ENCODE data around the gene LSP1. TPM values are rescaled to one million over a fixed set of nuclear protein-coding genes. Genes with fewer than 3 reads are reported as not detected.
A peak's percentile ranks its signal among the peaks of the same experiment; 100 is the strongest.
"Not testable (repeated sequence)": the region's sequence is repeated elsewhere in the genome, so short reads cannot be mapped to it uniquely, and the experiment has no call there.

The LSP1 gene, protein sequence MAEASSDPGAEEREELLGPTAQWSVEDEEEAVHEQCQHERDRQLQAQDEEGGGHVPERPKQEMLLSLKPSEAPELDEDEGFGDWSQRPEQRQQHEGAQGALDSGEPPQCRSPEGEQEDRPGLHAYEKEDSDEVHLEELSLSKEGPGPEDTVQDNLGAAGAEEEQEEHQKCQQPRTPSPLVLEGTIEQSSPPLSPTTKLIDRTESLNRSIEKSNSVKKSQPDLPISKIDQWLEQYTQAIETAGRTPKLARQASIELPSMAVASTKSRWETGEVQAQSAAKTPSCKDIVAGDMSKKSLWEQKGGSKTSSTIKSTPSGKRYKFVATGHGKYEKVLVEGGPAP
- polyA plus RNA-seq (2012; ENCODE audit: missing spikeins) = 302 TPM

DNA sequence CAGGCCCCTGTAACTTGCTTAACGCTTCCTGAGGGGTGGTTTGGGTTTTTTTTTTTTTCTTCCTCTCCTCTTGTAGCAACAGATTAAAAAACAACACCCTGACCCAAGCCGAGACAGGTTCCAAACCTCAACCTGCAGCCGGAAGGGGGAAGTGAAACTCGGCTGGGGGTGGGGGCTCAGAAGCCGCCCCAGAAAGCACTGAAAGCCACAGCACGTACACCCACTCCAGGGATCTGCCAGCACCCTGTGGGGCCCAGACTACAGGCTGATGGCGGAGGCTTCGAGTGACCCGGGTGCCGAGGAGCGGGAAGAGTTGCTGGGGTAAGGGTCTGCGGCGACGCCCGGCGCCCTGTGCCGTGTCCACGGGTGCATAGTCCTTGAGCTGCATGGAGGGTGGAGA lies at the start of gene LSP1:
Gene LSP1 (plus strand): TSS at position 208 of the 400 bp plus-strand sequence. CDS start 61 bp downstream, at position 269.
- peak; percentile 97 for DNase-seq (ENCODE audit: insufficient read length)
- peak; percentile 100 for FAIRE-seq
- TF ChIP-seq POLR2A (IDR thresholded peaks at IDR 0.05; ENCODE audit: low read depth, low read length) (peak; percentile 94), POLR2AphosphoS5 (IDR thresholded peaks at IDR 0.05; ENCODE audit: low read depth, low read length) (peak; percentile 85), TAF1 (IDR thresholded peaks at IDR 0.05; ENCODE audit: borderline replicate concordance, low read depth, low read length) (peak; percentile 62; the same call in 1 of the 2 replicates)

DNA sequence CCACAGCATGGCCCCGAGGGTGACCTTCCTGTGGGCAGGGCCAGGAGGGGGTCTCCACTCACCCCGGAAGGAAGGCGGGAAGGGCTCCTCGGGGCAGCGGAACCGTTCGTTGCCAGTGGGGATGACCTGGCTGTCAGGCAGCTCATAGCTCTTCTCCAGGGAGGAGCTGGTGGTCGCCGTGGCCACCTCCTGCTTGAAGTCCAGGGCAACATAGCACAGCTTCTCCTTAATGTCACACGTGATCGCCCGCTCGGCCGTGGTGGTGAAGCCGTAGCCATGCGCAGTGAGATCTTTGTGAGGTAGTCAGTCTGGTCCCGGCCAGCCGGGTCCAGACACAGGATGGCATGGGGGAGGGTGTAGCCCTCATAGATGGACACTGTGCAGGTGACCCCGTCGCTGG lies 49.6 kb upstream of the LSP1 start:
- DNase-seq (ENCODE audit: insufficient read length) = no peak
- TF ChIP-seq POLR2AphosphoS5 (IDR thresholded peaks at IDR 0.05; ENCODE audit: low read depth, low read length) (no peak), POLR2A (IDR thresholded peaks at IDR 0.05; ENCODE audit: low read depth, low read length) (no peak), TAF1 (IDR thresholded peaks at IDR 0.05; ENCODE audit: borderline replicate concordance, low read depth, low read length) (no peak)
- FAIRE-seq = no peak

DNA sequence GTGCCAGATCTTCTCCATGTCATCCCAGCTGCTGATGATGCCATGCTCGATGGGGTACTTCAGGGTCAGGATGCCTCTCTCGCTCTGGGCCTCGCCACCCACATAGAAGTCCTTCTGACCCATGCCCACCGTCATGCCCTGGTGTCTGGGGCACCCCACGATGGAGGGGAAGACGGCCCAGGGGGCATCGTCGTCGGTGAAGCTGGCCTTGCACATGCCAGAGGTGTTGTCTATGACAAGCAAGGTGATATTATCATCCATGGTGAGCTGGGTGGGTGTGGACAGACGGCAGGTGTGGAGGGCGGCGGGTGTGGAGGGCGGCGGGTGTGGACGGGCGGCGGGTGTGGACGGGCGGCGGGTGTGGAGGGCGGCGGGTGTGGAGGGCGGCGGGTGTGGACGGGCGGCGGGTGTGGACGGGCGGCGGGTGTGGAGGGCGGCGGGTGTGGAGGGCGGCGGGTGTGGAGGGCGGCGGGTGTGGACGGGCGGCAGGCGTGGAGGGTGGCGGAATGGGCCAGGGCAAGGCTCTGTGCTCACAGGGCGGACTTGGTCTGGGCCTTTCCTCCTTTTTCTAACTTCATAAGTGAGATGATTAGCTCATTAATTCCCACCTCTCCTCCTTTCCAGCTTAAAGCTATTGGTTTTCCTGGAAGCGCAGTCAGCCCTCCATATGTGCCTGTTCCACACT lies 48.9 kb upstream of the LSP1 start:
- FAIRE-seq; DNase-seq (ENCODE audit: insufficient read length): not testable (repeated sequence)

DNA sequence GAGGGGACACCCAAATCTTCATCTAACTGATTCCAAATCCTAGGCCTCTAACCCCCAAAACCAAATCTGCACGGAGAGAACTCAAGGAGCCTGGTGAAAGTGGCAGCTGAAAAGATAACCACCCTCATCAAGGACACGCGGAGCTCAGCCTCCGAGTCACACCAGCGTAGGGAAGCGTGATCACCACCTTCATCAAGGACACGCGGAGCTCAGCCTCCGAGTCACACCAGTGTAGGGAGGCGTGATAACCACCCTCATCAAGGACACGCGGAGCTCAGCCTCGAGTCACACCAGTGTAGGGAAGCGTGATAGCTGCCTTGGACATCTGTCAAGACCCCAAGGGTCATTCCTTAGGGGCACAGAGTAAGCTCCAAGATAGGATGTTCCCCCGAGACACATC lies 47.4 kb upstream of the LSP1 start:
- TF ChIP-seq POLR2AphosphoS5 (IDR thresholded peaks at IDR 0.05; ENCODE audit: low read depth, low read length) (no peak), TAF1 (IDR thresholded peaks at IDR 0.05; ENCODE audit: borderline replicate concordance, low read depth, low read length) (no peak), POLR2A (IDR thresholded peaks at IDR 0.05; ENCODE audit: low read depth, low read length) (no peak)
- DNase-seq (ENCODE audit: insufficient read length) (no peak), FAIRE-seq (no peak)

DNA sequence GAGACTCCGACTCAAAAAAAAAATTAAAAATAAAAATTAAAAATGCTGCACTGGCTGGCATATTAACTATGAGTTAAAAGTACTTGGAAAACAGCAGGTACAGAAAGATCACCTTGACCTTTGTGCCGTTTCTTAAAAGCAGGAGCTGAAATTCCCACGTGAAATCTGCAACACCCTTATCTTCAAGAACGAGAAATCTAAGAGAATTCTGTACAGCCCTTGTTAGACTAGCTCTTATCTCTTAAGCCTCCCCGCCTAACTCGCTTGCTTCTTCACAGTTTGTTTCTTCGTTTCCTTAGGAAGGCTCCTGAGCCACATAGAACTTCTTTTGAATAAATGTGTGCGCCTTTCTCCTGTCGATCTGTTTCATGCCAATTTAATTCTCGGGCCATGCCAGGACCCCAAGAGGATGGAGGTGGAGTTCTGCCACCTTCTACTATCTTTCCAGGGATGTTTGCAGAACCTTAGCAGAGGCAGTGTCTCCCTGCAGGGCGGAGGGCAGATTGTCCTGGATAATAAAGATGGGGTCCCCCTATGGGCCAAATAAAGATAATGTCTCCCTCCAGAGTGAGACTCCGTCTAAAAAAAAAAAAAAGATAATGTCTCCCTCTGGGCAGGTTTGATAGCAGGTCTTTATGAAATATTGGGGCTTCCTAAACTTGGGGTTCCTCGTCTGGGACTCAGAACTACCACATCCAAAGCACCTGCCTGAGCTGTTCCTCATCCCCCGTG lies 45.5 kb upstream of the LSP1 start:
- no peak for TF ChIP-seq TAF1 (IDR thresholded peaks at IDR 0.05; ENCODE audit: borderline replicate concordance, low read depth, low read length)
- no peak for TF ChIP-seq POLR2AphosphoS5 (IDR thresholded peaks at IDR 0.05; ENCODE audit: low read depth, low read length)
- TF ChIP-seq POLR2A (IDR thresholded peaks at IDR 0.05; ENCODE audit: low read depth, low read length) = no peak
- FAIRE-seq (no peak), DNase-seq (ENCODE audit: insufficient read length) (no peak)

DNA sequence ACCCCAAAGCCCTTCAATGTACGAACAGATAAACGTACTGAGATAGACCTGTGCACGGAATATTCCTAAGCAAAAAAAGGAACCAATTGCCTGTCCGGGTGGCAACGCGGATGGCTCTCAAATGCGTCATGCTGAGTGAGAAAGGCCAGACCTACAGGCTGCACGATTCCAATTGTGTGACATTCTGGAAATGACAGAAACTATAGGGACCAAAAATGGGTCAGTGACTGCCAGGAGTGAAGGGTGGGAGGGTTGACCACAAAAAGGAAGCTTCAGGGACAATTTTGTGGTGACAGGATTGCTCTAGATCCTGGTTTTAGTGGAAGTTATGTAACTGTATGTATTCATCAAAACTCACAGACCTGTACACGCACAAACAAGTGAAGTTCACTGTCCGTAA lies 42.1 kb upstream of the LSP1 start:
- no peak for TF ChIP-seq TAF1 (IDR thresholded peaks at IDR 0.05; ENCODE audit: borderline replicate concordance, low read depth, low read length)
- no peak for TF ChIP-seq POLR2AphosphoS5 (IDR thresholded peaks at IDR 0.05; ENCODE audit: low read depth, low read length)
- TF ChIP-seq POLR2A (IDR thresholded peaks at IDR 0.05; ENCODE audit: low read depth, low read length) = no peak
- DNase-seq (ENCODE audit: insufficient read length) = no peak
- no peak for FAIRE-seq

DNA sequence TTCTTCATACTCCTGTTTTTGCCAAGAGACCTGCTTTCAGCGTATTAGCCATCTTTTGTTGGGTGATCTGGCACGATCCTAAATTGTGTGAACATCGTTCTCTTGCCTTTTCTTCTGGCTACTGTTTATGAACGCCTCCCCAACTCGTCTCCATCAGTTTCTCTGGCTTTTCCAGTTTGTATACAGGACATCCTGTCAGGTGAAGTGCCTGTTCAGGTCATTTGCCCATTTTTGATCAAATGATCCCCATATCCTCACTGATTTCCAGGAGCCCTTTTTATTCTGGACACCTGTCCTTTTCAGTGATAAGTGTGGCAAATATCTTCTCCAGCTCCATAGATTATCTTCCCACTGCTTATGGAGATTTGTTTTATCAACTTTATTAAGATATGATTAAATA lies 40.6 kb upstream of the LSP1 start:
- no peak for FAIRE-seq
- no peak for DNase-seq (ENCODE audit: insufficient read length)
- no peak for TF ChIP-seq TAF1 (IDR thresholded peaks at IDR 0.05; ENCODE audit: borderline replicate concordance, low read depth, low read length)
- TF ChIP-seq POLR2A (IDR thresholded peaks at IDR 0.05; ENCODE audit: low read depth, low read length) = no peak
- no peak for TF ChIP-seq POLR2AphosphoS5 (IDR thresholded peaks at IDR 0.05; ENCODE audit: low read depth, low read length)

DNA sequence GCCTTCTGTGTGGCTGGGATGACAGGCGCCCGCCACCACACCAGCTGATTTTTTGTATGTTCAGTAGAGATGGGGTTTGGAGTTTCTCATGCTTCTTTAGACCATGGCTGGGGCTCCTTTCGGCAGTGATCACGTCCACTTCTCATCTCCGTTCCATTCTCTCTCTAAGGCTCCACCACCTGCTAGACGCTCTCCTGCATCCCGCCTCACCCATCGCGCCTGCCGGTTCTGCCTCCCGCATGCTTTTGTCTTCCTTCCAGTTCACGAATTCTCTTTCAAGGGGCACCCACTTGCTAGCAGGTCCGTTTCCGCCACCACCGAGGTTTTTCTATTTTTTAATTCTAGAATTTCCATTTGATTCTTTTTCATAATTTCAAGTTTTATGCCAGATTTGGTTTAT lies 40.1 kb upstream of the LSP1 start:
- TF ChIP-seq TAF1 (IDR thresholded peaks at IDR 0.05; ENCODE audit: borderline replicate concordance, low read depth, low read length) (no peak), POLR2AphosphoS5 (IDR thresholded peaks at IDR 0.05; ENCODE audit: low read depth, low read length) (no peak), POLR2A (IDR thresholded peaks at IDR 0.05; ENCODE audit: low read depth, low read length) (no peak)
- DNase-seq (ENCODE audit: insufficient read length) (no peak), FAIRE-seq (no peak)

DNA sequence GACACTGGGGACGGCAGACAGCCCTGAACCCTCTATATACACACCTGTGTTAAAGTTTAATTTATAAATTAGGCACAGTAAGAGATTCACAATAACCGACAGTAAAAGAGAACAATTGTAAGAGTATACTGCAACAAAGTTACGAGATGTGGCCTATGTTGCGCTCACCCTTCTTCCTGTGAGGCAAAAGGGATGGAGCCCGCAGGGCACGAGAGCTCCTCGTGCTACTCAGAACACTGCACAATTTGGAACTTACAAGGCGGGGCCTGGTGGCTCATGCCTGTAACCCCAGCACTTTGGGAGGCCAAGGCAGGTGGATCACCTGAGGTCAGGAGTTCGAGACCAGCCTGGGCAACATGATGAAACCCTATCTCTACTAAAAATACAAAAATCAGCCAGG lies 39.5 kb upstream of the LSP1 start:
- FAIRE-seq; DNase-seq (ENCODE audit: insufficient read length): not testable (repeated sequence)

DNA sequence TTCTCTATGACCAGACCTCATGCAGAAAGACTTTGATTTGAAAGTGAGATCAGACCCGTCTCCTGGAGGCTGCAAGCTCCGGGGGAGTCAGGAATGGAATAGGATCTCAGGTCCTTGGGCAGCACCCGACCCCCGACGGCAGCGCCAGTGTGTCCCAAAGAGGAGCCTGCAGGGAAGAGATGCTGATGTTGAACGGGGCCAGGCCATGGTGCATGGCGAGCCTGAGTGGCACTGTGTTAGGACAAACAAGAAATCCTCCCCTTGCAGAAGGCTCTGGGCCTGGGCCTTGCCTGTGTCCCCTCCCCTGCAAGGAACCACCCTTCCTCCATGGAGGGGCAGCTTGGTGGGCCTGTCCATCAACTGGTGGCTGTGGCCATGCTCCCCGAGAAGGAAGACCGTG lies 38.2 kb upstream of the LSP1 start:
- DNase-seq (ENCODE audit: insufficient read length) (no peak), FAIRE-seq (no peak)
- no peak for TF ChIP-seq POLR2A (IDR thresholded peaks at IDR 0.05; ENCODE audit: low read depth, low read length)
- no peak for TF ChIP-seq POLR2AphosphoS5 (IDR thresholded peaks at IDR 0.05; ENCODE audit: low read depth, low read length)
- no peak for TF ChIP-seq TAF1 (IDR thresholded peaks at IDR 0.05; ENCODE audit: borderline replicate concordance, low read depth, low read length)

DNA sequence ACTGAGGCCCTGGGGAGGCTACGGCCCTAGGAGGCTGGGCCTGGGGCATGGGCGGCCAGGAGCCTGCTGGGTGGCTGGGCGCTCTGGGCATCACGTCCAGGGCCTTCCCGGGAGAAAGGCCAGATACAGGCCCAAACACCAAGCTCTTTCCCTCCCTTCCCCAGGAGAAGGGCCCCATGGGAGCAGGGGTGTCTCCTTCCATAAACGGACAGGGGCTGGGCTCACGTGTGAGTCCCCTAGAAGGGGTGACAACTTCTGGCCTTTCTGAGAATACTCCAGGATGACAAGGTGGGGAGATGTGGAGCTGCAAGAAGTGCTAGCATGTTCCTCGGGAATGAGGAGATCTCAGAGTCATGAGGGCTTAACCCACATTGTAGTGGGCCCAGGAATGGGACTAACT lies 37.6 kb upstream of the LSP1 start:
- TF ChIP-seq POLR2A (IDR thresholded peaks at IDR 0.05; ENCODE audit: low read depth, low read length) = no peak
- TF ChIP-seq TAF1 (IDR thresholded peaks at IDR 0.05; ENCODE audit: borderline replicate concordance, low read depth, low read length) = no peak
- no peak for TF ChIP-seq POLR2AphosphoS5 (IDR thresholded peaks at IDR 0.05; ENCODE audit: low read depth, low read length)
- FAIRE-seq (no peak), DNase-seq (ENCODE audit: insufficient read length) (no peak)

DNA sequence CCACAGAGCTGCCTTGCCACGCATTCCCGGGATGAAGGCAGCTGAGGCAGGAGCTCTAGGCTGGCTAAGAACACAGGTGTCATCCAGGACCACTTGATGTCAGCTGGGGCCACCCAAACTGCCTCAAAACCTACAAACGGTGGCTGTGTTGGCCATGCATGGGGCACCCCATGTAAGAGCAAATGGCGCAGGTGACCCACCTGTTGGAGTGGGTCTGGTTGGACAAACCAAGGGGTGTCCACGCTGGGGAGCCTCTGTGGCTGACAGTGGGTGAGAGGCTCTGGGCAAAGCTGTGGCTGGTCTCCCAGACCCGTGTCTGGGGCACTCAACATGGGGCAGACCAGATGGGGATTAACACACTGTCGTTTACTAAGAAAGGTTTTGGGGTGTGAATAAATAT lies 37.1 kb upstream of the LSP1 start:
- no peak for TF ChIP-seq POLR2AphosphoS5 (IDR thresholded peaks at IDR 0.05; ENCODE audit: low read depth, low read length)
- no peak for TF ChIP-seq POLR2A (IDR thresholded peaks at IDR 0.05; ENCODE audit: low read depth, low read length)
- TF ChIP-seq TAF1 (IDR thresholded peaks at IDR 0.05; ENCODE audit: borderline replicate concordance, low read depth, low read length) = no peak
- FAIRE-seq = no peak
- DNase-seq (ENCODE audit: insufficient read length) = no peak
